GM12878 (cell line): ENCODE measurements around the gene HAUS1. TPM values are rescaled to one million over a fixed set of nuclear protein-coding genes. Genes with fewer than 3 reads are reported as not detected.

Experiments
- ATAC-seq: fragments of 200-7000 bp; cut with Tn5 transposase; 3 replicates; pipeline ENCODE4 v1.9.1; 2020; ENCODE audit warnings: mild to moderate bottlenecking, moderate library complexity
- BruUV-seq: library from RNA; stranded (reverse); fragments of 400-500 nt; replicated peaks from 2 replicates; lab custom pipeline; 2021; lab: Mats Ljungman, UMichigan
- CTCF ChIA-PET: fragments of 300-600 bp; sonication (Branson Sonifier 250); formaldehyde crosslinking; extraction: SDS; loops from one replicate; lab custom pipeline; 2021; ENCODE audit warnings: inconsistent platforms; lab: Yijun Ruan, JAX
- POLR2A ChIA-PET: fragments of 350-600 bp; formaldehyde crosslinking; extraction: SDS; loops from one replicate; lab custom pipeline; 2021; ENCODE audit warnings: inconsistent platforms; lab: Charles Lee
- RAD21 ChIA-PET: fragments of 300-600 bp; sonication (Branson Sonifier 250); formaldehyde crosslinking; loops from one replicate; lab custom pipeline; 2023; ENCODE audit warnings: antibody characterized with exemption; ENCODE audit not compliant: unreplicated experiment; lab: Charles Lee
- SMC1A ChIA-PET: fragments of 300-600 bp; sonication (Branson Sonifier 250); formaldehyde crosslinking; loops from one replicate; lab custom pipeline; 2023; ENCODE audit not compliant: unreplicated experiment, uncharacterized antibody; lab: Charles Lee
- DNase-seq: peaks from one replicate; pipeline ENCODE4 v3.0.0-alpha.2; 2011; ENCODE audit warnings: low read depth, low spot score
- FAIRE-seq: peaks from 3 replicates; lab custom pipeline; 2011; peaks lifted over from hg19 to GRCh38; lab: Jason Lieb, UNC
- H2AFZ ChIP-seq: 2 replicates; pipeline ENCODE4 v1.6.0; 2011; ENCODE audit warnings: low read depth, low read length, control low read depth; ENCODE audit not compliant: control insufficient read depth
- H3K27ac ChIP-seq: 2 replicates; pipeline ENCODE4 v1.5.1; 2011; ENCODE audit warnings: control low read depth; ENCODE audit not compliant: control insufficient read depth, insufficient read depth
- H3K27me3 ChIP-seq, 2 experiments: replicated peaks in 1 of 2; 2 replicates each; pipeline versions ENCODE4 v1.6.0 to v1.6.1; 2011; ENCODE audit warnings: low read length in 1 of 2; ENCODE audit not compliant: control insufficient read depth in 2 of 2, insufficient read depth in 2 of 2
- H3K36me3 ChIP-seq, 2 experiments: 2 replicates each; pipeline ENCODE4 v1.5.1; 2011; ENCODE audit warnings: low read length in 1 of 2; ENCODE audit not compliant: control insufficient read depth in 2 of 2, insufficient read depth in 2 of 2
- H3K4me1 ChIP-seq: 2 replicates; pipeline ENCODE4 v1.6.1; 2011; ENCODE audit warnings: mild to moderate bottlenecking, low read length, moderate library complexity, mixed read lengths; ENCODE audit not compliant: control insufficient read depth, insufficient read depth
- H3K4me2 ChIP-seq: 2 replicates; pipeline ENCODE4 v1.6.0; 2011; ENCODE audit warnings: control low read depth; ENCODE audit not compliant: control insufficient read depth, insufficient read depth
- H3K4me3 ChIP-seq: fragments of 200-600 bp; sonication (generic); 2 replicates; pipeline ENCODE4 v1.5.1; 2016
- H3K79me2 ChIP-seq: 2 replicates; pipeline ENCODE4 v1.6.0; 2011; ENCODE audit warnings: low read length; ENCODE audit not compliant: control insufficient read depth, insufficient read depth
- H3K9ac ChIP-seq: 2 replicates; pipeline ENCODE4 v1.8.0; 2011; ENCODE audit warnings: low read length, control low read depth, mixed read lengths; ENCODE audit not compliant: control insufficient read depth, insufficient read depth
- H3K9me3 ChIP-seq: replicated peaks from 3 replicates; pipeline ENCODE4 v1.5.1; 2011; ENCODE audit warnings: mild to moderate bottlenecking, low read length; ENCODE audit not compliant: control insufficient read depth, insufficient read depth
- H4K20me1 ChIP-seq: 2 replicates; pipeline ENCODE4 v1.6.0; 2011; ENCODE audit not compliant: control insufficient read depth, insufficient read depth
- ATF2 ChIP-seq: IDR thresholded peaks from 2 replicates; pipeline ENCODE4 v1.6.1; 2012; ENCODE audit warnings: low read length, inconsistent platforms
- BACH1 ChIP-seq: fragments of 450-650 bp; IDR thresholded peaks from 2 replicates; pipeline ENCODE4 v1.6.1; 2017; ENCODE audit warnings: mild to moderate bottlenecking, borderline replicate concordance
- BHLHE40 ChIP-seq, 2 experiments: fragments of 450-650 bp in 1 of 2; IDR thresholded peaks; 2 replicates each; pipeline ENCODE4 v1.6.1; 2011 to 2017; ENCODE audit warnings: low read depth in 2 of 2, borderline replicate concordance in 1 of 2, improper control_type of control experiment in 1 of 2, low read length in 1 of 2, mild to moderate bottlenecking in 1 of 2
- BRCA1 ChIP-seq: IDR thresholded peaks from 2 replicates; pipeline ENCODE4 v1.6.1; 2011; ENCODE audit warnings: low read depth, low read length, improper control_type of control experiment
- CREB1 ChIP-seq: IDR thresholded peaks from 2 replicates; pipeline ENCODE4 v1.6.1; 2012; ENCODE audit warnings: low read depth, mild to moderate bottlenecking, inconsistent platforms
- ESRRA ChIP-seq: IDR thresholded peaks from 2 replicates; pipeline ENCODE4 v1.6.1; 2012; ENCODE audit warnings: mild to moderate bottlenecking, low read length, improper control_type of control experiment
- ETV6 ChIP-seq, 2 experiments: fragments of 450-650 bp in 1 of 2; IDR thresholded peaks in 1 of 2; conservative IDR thresholded peaks in 1 of 2; 2 replicates each; pipeline ENCODE4 v1.6.1; 2014; ENCODE audit warnings: antibody characterized with exemption in 1 of 2, borderline replicate concordance in 1 of 2, low read depth in 1 of 2, mild to moderate bottlenecking in 1 of 2, moderate library complexity in 1 of 2
- HDAC2 ChIP-seq: fragments of 200-600 bp; sonication (generic); IDR thresholded peaks from 2 replicates; pipeline ENCODE4 v1.6.1; 2017
- IKZF1 ChIP-seq: fragments of 450-650 bp; conservative IDR thresholded peaks from 2 replicates; pipeline ENCODE4 v1.6.1; 2017; ENCODE audit warnings: antibody characterized with exemption, mild to moderate bottlenecking
- MYC ChIP-seq: IDR thresholded peaks from 2 replicates; pipeline ENCODE4 v1.6.1; 2011; ENCODE audit warnings: mild to moderate bottlenecking, low read length, moderate library complexity, inconsistent platforms; ENCODE audit not compliant: insufficient read depth, insufficient replicate concordance, insufficient read length, severe bottlenecking
- NFXL1 ChIP-seq: fragments of 450-650 bp; IDR thresholded peaks from 2 replicates; pipeline ENCODE4 v1.6.1; 2017; ENCODE audit warnings: antibody characterized with exemption, mild to moderate bottlenecking, borderline replicate concordance
- NFYB ChIP-seq: IDR thresholded peaks from 2 replicates; pipeline ENCODE4 v1.6.1; 2011; ENCODE audit warnings: low read depth, mild to moderate bottlenecking, low read length, improper control_type of control experiment, moderate library complexity; ENCODE audit not compliant: insufficient read depth
- RAD51 ChIP-seq: fragments of 450-650 bp; IDR thresholded peaks from 2 replicates; pipeline ENCODE4 v1.6.1; 2016; ENCODE audit warnings: moderate library complexity, mild to moderate bottlenecking, inconsistent platforms
- RELB ChIP-seq: fragments of 450-650 bp; IDR thresholded peaks from 2 replicates; pipeline ENCODE4 v1.6.1; 2017; ENCODE audit warnings: low read depth, mild to moderate bottlenecking, moderate library complexity
- SMARCA5 ChIP-seq: fragments of 450-650 bp; IDR thresholded peaks from 2 replicates; pipeline ENCODE4 v1.6.1; 2017; ENCODE audit warnings: mild to moderate bottlenecking
- SUPT20H ChIP-seq: IDR thresholded peaks from 2 replicates; pipeline ENCODE4 v1.6.1; 2011; ENCODE audit warnings: low read depth, mild to moderate bottlenecking, low read length, moderate library complexity, borderline replicate concordance; ENCODE audit not compliant: control insufficient read depth
- TAF1 ChIP-seq: IDR thresholded peaks from 2 replicates; pipeline ENCODE4 v1.6.1; 2011; ENCODE audit warnings: mild to moderate bottlenecking, low read depth, low read length, borderline replicate concordance
- TCF3 ChIP-seq: IDR thresholded peaks from 2 replicates; pipeline ENCODE4 v1.6.1; 2012; ENCODE audit warnings: low read depth, mild to moderate bottlenecking, low read length, borderline replicate concordance; ENCODE audit not compliant: insufficient read depth
- ZNF24 ChIP-seq: fragments of 450-650 bp; IDR thresholded peaks from 2 replicates; pipeline ENCODE4 v1.6.1; 2017; ENCODE audit warnings: antibody characterized with exemption, mild to moderate bottlenecking
- WGBS: methylation state at CpG from one replicate; pipeline ENCODE4 v1.1.6; 2016; ENCODE audit warnings: low lambda C conversion rate; ENCODE audit not compliant: insufficient replicate concordance, insufficient coverage; ENCODE audit errors: missing lambda C conversion rate; 5-methylcytosine and 5-hydroxymethylcytosine counted together
- in situ Hi-C: fragments of 300-500 bp; cut with MboI; formaldehyde crosslinking; loops from 9 replicates; pipeline ENCODE4 v1.14.3; 2018; ENCODE audit warnings: mixed read lengths
- intact Hi-C: fragments of 100-400 bp; cut with micrococcal nuclease; formaldehyde crosslinking; loops from one replicate; pipeline ENCODE4 v1.14.2; 2022; ENCODE audit not compliant: unreplicated experiment
- polyA plus RNA-seq, 11 experiments: library from polyadenylated mRNA; depleted of rRNA in 4 of 11; unstranded in 6 of 11; stranded (reverse) in 5 of 11; fragments of >200 nt; fragmentation: Nextera tagmentation in 4 of 11; fragmentation: Illumina TruSeq in 1 of 11; extraction: Ambion mirVana in 4 of 11; extraction: Trizol in 1 of 11; gene quantifications; 1 replicate in 1 of 11; 2 replicates in 10 of 11; pipeline versions ENCODE4 v1.2.1 to v1.2.3, GENCODE V29; 2011 to 2016; ENCODE audit warnings: inconsistent platforms in 2 of 11, missing spikeins in 2 of 11, low read depth in 1 of 11
- total RNA-seq, 4 experiments: library from RNA; depleted of rRNA in 3 of 4; stranded (reverse); fragments of >200 nt in 3 of 4; fragmentation: Illumina TruSeq in 1 of 4; extraction: Trizol in 1 of 4; gene quantifications; 2 replicates each; pipeline versions ENCODE4 v1.2.1 to v1.2.3, GENCODE V29; 2013 to 2021

The HAUS1 gene
- total and polyA plus RNA-seq, 10 of the 15 experiments (the other 5 are each of a cell fraction or from before 2014, with no cell fraction given), result 41.2 to 182 (median 91.9) TPM

GRCh38 chr18:46071653-46072375 lies 32.4 kb upstream of the HAUS1 start, which contains the start of gene PSTPIP2 (continued):
- TF ChIP-seq BACH1 (0 out of 2 replicates have a peak, but pooled peaks have one; percentile 32), NFXL1 (no peak), ZNF24 (no peak), HDAC2 (no peak), BHLHE40 (IDR thresholded peaks at IDR 0.05; ENCODE audit: borderline replicate concordance in 1 of 2, low read depth in 2 of 2, low read length in 1 of 2) (no peak), SUPT20H (no peak), BRCA1 (no peak), ESRRA (no peak), TCF3 (no peak), CREB1 (0 out of 2 replicates have a peak, but pooled peaks have one; percentile 50)

GRCh38 chr18:46072376-46072867 lies 31.8 kb upstream of the HAUS1 start:
- Histone ChIP-seq H3K4me3 (peak overlapping the region; percentile 66; the same call in 1 of the 2 replicates), H3K9me3 (no peaks in the 10 kb centered on the region; the same call in 2 of the 3 replicates), H3K36me3 (no peaks in the 10 kb centered on the region; a peak in 1 of 4 replicates), H3K9ac (no peak overlapping the region), H3K27ac (no peak overlapping the region), H3K27me3 (no peaks in the 10 kb centered on the region; a peak in 1 of 4 replicates), H3K79me2 (no peaks in the 10 kb centered on the region; the same call in none of the 2 replicates), H3K4me2 (peak overlapping the region; percentile 49; the same call in 1 of the 2 replicates), H3K4me1 (peaks cover 14% of the 10 kb centered on the region), H4K20me1 (no peaks in the 10 kb centered on the region), H2AFZ (no peak overlapping the region; the same call in 1 of the 2 replicates)
- WGBS, result 51% methylated on average over 24 of the region's 25 CpGs
- in situ Hi-C loops, result loop anchor here (5.0 to 10.0 kb wide), 2 partner anchors 150 to 378 kb away; no protein-coding TSS in a partner anchor
- FAIRE-seq (no peak), ATAC-seq (no peak), DNase-seq (no peak)
- ChIA-PET CTCF (interaction anchor here (1.1 to 5.4 kb wide), 12 partner anchors 17 to 843 kb away, joined by 3 to 78 read pairs (median 16); partner anchors contain the start of gene SLC14A1), SMC1A (interaction anchor here (1.2 to 2.1 kb wide), 12 partner anchors 10 to 407 kb away, joined by 3 to 36 read pairs (median 8); no protein-coding TSS in a partner anchor), RAD21 (interaction anchor here (1.8 to 2.5 kb wide), 3 partner anchors 193 to 407 kb away, joined by 7 to 39 read pairs (median 24); no protein-coding TSS in a partner anchor), POLR2A (no interaction called here)
- BruUV-seq, result no TSS peak
- intact Hi-C loops, result loop anchor here (2.0 to 5.0 kb wide), 3 partner anchors 95 to 380 kb away; no protein-coding TSS in a partner anchor
- no peak for TF ChIP-seq RAD51
- no peak for TF ChIP-seq NFYB
- TF ChIP-seq MYC, result no peak
- no peak for TF ChIP-seq SMARCA5
- TF ChIP-seq ATF2, result no peak
- no peak for TF ChIP-seq IKZF1
- no peak for TF ChIP-seq RELB
- no peak for TF ChIP-seq TAF1
- no peak for TF ChIP-seq ETV6 (conservative IDR thresholded peaks at IDR 0.05 in 1 of 2, IDR thresholded peaks at IDR 0.05 in 1 of 2; ENCODE audit: borderline replicate concordance in 1 of 2, low read depth in 1 of 2)
